ENCODE results near the gene PHTF2. TPM values are rescaled to one million over a fixed set of nuclear protein-coding genes. Genes with fewer than 3 reads are reported as not detected.
A peak's percentile ranks its signal among the peaks of the same experiment; 100 is the strongest.

Gene PHTF2
- total and polyA plus RNA-seq, 2 donors (not counting 3 experiments of a cell fraction or from before 2014, with no cell fraction given): 13.3 to 21.4 TPM

GRCh38 chr7:77940647-77941046 lies 142.1 kb downstream of the PHTF2 start:
- no peaks in the 10 kb centered on the region for H3K36me3 ChIP-seq (ENCODE audit: control insufficient read depth in 2 of 2, extremely low read depth in 1 of 2, insufficient read depth in 2 of 2, low read length in 2 of 2)
- FAIRE-seq (peak; percentile 8), DNase-seq (ENCODE audit: low read depth, low spot score) (peak; percentile 47)
- H3K27me3 ChIP-seq (ENCODE audit: control insufficient read depth in 2 of 2, insufficient read depth in 2 of 2, low read length in 2 of 2): no peaks in the 10 kb centered on the region
- H3K4me3 ChIP-seq (replicated peaks in 1 of 3; ENCODE audit: insufficient read depth in 1 of 3, low read depth in 1 of 3, low read length in 3 of 3): no peak overlapping the region
- H3K27ac ChIP-seq (ENCODE audit: insufficient read depth, low read depth, low read length): no peak overlapping the region
- no peaks in the 10 kb centered on the region for H3K79me2 ChIP-seq (ENCODE audit: control insufficient read depth, insufficient read depth, low read length)
- peak; percentile 33 to 49 for TF ChIP-seq CTCF (IDR thresholded peaks at IDR 0.05; ENCODE audit: extremely low read depth in 1 of 2, insufficient read depth in 1 of 2, low read depth in 1 of 2, low read length in 2 of 2)
- TF ChIP-seq POLR2AphosphoS5 (IDR thresholded peaks at IDR 0.05; ENCODE audit: insufficient read depth, low read depth, low read length): no peak
- H3K9ac ChIP-seq (replicated peaks; ENCODE audit: extremely low read depth, insufficient read depth, low read length): no peak overlapping the region
- H2AFZ ChIP-seq (ENCODE audit: low read depth, low read length): no peak overlapping the region
- H3K4me2 ChIP-seq (ENCODE audit: insufficient read depth, low read length): no peak overlapping the region
- H3K9me1 ChIP-seq (replicated peaks; ENCODE audit: control insufficient read depth, extremely low read depth, insufficient read depth, low read length): no peaks in the 10 kb centered on the region
- BruUV-seq (replicated peaks): no TSS peak
- H4K20me1 ChIP-seq (replicated peaks; ENCODE audit: control insufficient read depth, extremely low read depth, insufficient read depth, low read length): no peaks in the 10 kb centered on the region
- no peaks in the 10 kb centered on the region for H3K9me3 ChIP-seq (replicated peaks; ENCODE audit: control insufficient read depth, insufficient read depth, low read length)
- ChIA-PET CTCF (interaction anchor here (0.5 to 2.3 kb wide), 15 partner anchors 9 to 1342 kb away, joined by 3 to 41 read pairs (median 3); partner anchors contain the start of genes PHTF2 and TMEM60), POLR2A (no interaction called here)
- intact Hi-C loops (cut with micrococcal nuclease): loop anchor here (1.0 to 10.0 kb wide), 4 partner anchors 80 to 1234 kb away; no protein-coding TSS in a partner anchor
- dilution Hi-C loops (cut with MboI; ENCODE audit: extremely low pct_ligation_motif_present, low sequenced_read_pairs): no loop called here
- H3K4me1 ChIP-seq (ENCODE audit: control insufficient read depth, extremely low read depth, insufficient read depth, low read length): peaks cover 2% of the 10 kb centered on the region

- Histone ChIP-seq H2AFZ (ENCODE audit: low read depth, low read length) (no peak overlapping the region), H3K4me3 (replicated peaks in 1 of 3; ENCODE audit: insufficient read depth in 1 of 3, low read depth in 1 of 3, low read length in 3 of 3) (no peak overlapping the region), H3K4me2 (ENCODE audit: insufficient read depth, low read length) (no peak overlapping the region), H3K36me3 (ENCODE audit: control insufficient read depth in 2 of 2, extremely low read depth in 1 of 2, insufficient read depth in 2 of 2, low read length in 2 of 2) (no peaks in the 10 kb centered on the region), H3K4me1 (ENCODE audit: control insufficient read depth, extremely low read depth, insufficient read depth, low read length) (no peaks in the 10 kb centered on the region), H4K20me1 (replicated peaks; ENCODE audit: control insufficient read depth, extremely low read depth, insufficient read depth, low read length) (no peaks in the 10 kb centered on the region), H3K79me2 (ENCODE audit: control insufficient read depth, insufficient read depth, low read length) (no peaks in the 10 kb centered on the region), H3K27me3 (ENCODE audit: control insufficient read depth in 2 of 2, insufficient read depth in 2 of 2, low read length in 2 of 2) (no peaks in the 10 kb centered on the region), H3K9ac (replicated peaks; ENCODE audit: extremely low read depth, insufficient read depth, low read length) (no peak overlapping the region), H3K9me3 (replicated peaks; ENCODE audit: control insufficient read depth, insufficient read depth, low read length) (no peaks in the 10 kb centered on the region), H3K27ac (ENCODE audit: insufficient read depth, low read depth, low read length) (no peak overlapping the region), H3K9me1 (replicated peaks; ENCODE audit: control insufficient read depth, extremely low read depth, insufficient read depth, low read length) (no peaks in the 10 kb centered on the region)
- intact Hi-C loops (cut with micrococcal nuclease) (loop anchor here (10.0 kb wide), 1 partner anchor 1232 kb away; no protein-coding TSS in a partner anchor), dilution Hi-C loops (cut with MboI; ENCODE audit: extremely low pct_ligation_motif_present, low sequenced_read_pairs) (no loop called here)
- DNase-seq (ENCODE audit: low read depth, low spot score): no peak
- ChIA-PET CTCF (interaction anchor here (1.1 to 2.3 kb wide), 3 partner anchors 94 to 192 kb away, joined by 3 to 41 read pairs (median 13); no protein-coding TSS in a partner anchor), POLR2A (no interaction called here)
- no peak for TF ChIP-seq MYC (IDR thresholded peaks at IDR 0.05; ENCODE audit: low read depth, low read length)
- TF ChIP-seq GATA2 (IDR thresholded peaks at IDR 0.05; ENCODE audit: insufficient read depth, insufficient read length, low read depth, low read length): no peak
- TF ChIP-seq FOS (IDR thresholded peaks at IDR 0.05; ENCODE audit: borderline replicate concordance, insufficient read depth, low read length): no peak
- TF ChIP-seq EZH2 (IDR thresholded peaks at IDR 0.05; ENCODE audit: borderline replicate concordance, low read depth, low read length, severe bottlenecking): no peak
- TF ChIP-seq POLR2A (IDR thresholded peaks at IDR 0.05; ENCODE audit: low read depth, low read length): no peak
- TF ChIP-seq CTCF (IDR thresholded peaks at IDR 0.05; ENCODE audit: extremely low read depth in 1 of 2, insufficient read depth in 1 of 2, low read depth in 1 of 2, low read length in 2 of 2): no peak
- no peak for TF ChIP-seq POLR2AphosphoS5 (IDR thresholded peaks at IDR 0.05; ENCODE audit: insufficient read depth, low read depth, low read length)
- TF ChIP-seq MAX (IDR thresholded peaks at IDR 0.05; ENCODE audit: insufficient read depth, insufficient read length): no peak
- TF ChIP-seq JUN (IDR thresholded peaks at IDR 0.05; ENCODE audit: borderline replicate concordance, insufficient read depth, insufficient read length, low read depth): no peak
- BruUV-seq (replicated peaks): no TSS peak
- FAIRE-seq: no peak
These were observed 143.9 kb downstream of the PHTF2 start for GRCh38 chr7:77942431-77942830.
